Esophagus squamous epithelium (tissue), 5 donors: ENCODE measurements around the gene PRSS56. TPM values are rescaled to one million over a fixed set of nuclear protein-coding genes. Genes with fewer than 3 reads are reported as not detected.

ENCODE experiments used
- DNase-seq: peaks from one replicate; lab custom pipeline; 2025; lab: John Stamatoyannopoulos, UW
- H3K27ac ChIP-seq, 4 donors: fragments of 200-600 bp; sonication (generic); one replicate each; pipeline ENCODE4 v1.5.1; 2016 to 2019; ENCODE audit warnings: mild to moderate bottlenecking in 1 of 4
- H3K27me3 ChIP-seq, 4 donors: fragments of 200-600 bp; sonication (generic); 1 replicate in 3 of 4; 2 replicates in 1 of 4; pipeline versions ENCODE4 v1.5.1 to v1.6.0; 2017 to 2021; ENCODE audit warnings: antibody characterized with exemption in 1 of 4
- H3K36me3 ChIP-seq, 3 donors: fragments of 200-600 bp; sonication (generic); one replicate each; pipeline ENCODE4 v1.5.1; 2016 to 2019
- H3K4me1 ChIP-seq, 3 donors: fragments of 200-600 bp; sonication (generic); one replicate each; pipeline ENCODE4 v1.5.1; 2017 to 2019
- H3K4me3 ChIP-seq, 4 donors: fragments of 200-600 bp; sonication (generic); 1 replicate in 3 of 4; 2 replicates in 1 of 4; pipeline ENCODE4 v1.5.1; 2016 to 2019; ENCODE audit warnings: mild to moderate bottlenecking in 2 of 4, moderate library complexity in 1 of 4
- H3K9me3 ChIP-seq, 3 donors: fragments of 200-600 bp; sonication (generic); one replicate each; pipeline ENCODE4 v1.5.1; 2016 to 2019
- POLR2A ChIP-seq, 4 donors: fragments of 450-650 bp; IDR thresholded peaks; one replicate each; pipeline ENCODE4 v1.6.1; 2017; ENCODE audit warnings: antibody characterized with exemption in 4 of 4, mild to moderate bottlenecking in 4 of 4, moderate library complexity in 3 of 4
- WGBS, 2 donors: methylation state at CpG; one replicate each; pipeline ENCODE4 v1.1.5; 2018; 5-methylcytosine and 5-hydroxymethylcytosine counted together
- intact Hi-C: fragments of 100-400 bp; cut with DNase I; formaldehyde crosslinking; loops from one replicate; pipeline ENCODE4 v1.15.0; 2022
- total RNA-seq, 4 donors: library from RNA; depleted of rRNA; stranded (reverse); fragments of >200 nt; gene quantifications; one replicate each; pipeline ENCODE4 v1.1.0, GENCODE V29; 2016
- TF ChIP-seq, protein P1 (sequence below), 6 experiments: fragments of 450-650 bp in 4 of 6; fragments of 200-600 bp in 2 of 6; sonication (generic) in 2 of 6; IDR thresholded peaks; one replicate each; pipeline ENCODE4 v1.5.1; 2016 to 2019; ENCODE audit warnings: antibody characterized with exemption in 6 of 6, mild to moderate bottlenecking in 4 of 6, moderate library complexity in 4 of 6
- donor health status: DM: yes; HTN: yes; CAD: no.

The PRSS56 gene
- total RNA-seq, 4 donors from 2014 or later, result not detected

DNA sequence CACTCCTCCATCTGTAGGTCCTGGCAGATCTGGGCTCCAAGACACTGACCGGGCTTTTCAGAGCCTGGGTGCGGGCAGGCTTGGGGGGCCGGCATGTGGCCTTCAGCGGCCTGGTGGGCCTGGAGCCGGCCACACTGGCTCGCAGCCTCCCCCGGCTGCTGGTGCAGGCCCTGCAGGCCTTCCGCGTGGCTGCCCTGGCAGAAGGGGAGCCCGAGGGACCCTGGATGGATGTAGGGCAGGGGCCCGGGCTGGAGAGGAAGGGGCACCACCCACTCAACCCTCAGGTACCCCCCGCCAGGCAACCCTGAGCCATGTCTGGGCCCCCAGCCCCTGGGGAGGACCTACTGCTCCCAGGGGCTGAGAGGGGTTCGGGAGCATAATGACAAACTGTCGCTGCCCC, 5.0 kb downstream of the PRSS56 start:
- H3K9me3 ChIP-seq, result no peaks in the 10 kb centered on the region
- TF ChIP-seq, protein P1, sequence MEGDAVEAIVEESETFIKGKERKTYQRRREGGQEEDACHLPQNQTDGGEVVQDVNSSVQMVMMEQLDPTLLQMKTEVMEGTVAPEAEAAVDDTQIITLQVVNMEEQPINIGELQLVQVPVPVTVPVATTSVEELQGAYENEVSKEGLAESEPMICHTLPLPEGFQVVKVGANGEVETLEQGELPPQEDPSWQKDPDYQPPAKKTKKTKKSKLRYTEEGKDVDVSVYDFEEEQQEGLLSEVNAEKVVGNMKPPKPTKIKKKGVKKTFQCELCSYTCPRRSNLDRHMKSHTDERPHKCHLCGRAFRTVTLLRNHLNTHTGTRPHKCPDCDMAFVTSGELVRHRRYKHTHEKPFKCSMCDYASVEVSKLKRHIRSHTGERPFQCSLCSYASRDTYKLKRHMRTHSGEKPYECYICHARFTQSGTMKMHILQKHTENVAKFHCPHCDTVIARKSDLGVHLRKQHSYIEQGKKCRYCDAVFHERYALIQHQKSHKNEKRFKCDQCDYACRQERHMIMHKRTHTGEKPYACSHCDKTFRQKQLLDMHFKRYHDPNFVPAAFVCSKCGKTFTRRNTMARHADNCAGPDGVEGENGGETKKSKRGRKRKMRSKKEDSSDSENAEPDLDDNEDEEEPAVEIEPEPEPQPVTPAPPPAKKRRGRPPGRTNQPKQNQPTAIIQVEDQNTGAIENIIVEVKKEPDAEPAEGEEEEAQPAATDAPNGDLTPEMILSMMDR (IDR thresholded peaks at IDR 0.05), result no peak
- no peak for TF ChIP-seq POLR2A (IDR thresholded peaks at IDR 0.05)
- no peak overlapping the region for H3K27ac ChIP-seq
- no peak for DNase-seq
- no peak overlapping the region for H3K4me3 ChIP-seq
- no peaks in the 10 kb centered on the region for H3K36me3 ChIP-seq
- intact Hi-C loops, result no loop called here
- 60 to 67% methylated on average over 1 to 3 of the region's 14 CpGs for WGBS, 2 donors
- H3K27me3 ChIP-seq, result peaks cover 19 to 88% (median 23%) of the 10 kb centered on the region in 4 donors
- H3K4me1 ChIP-seq, result peaks cover 17 to 39% (median 26%) of the 10 kb centered on the region in 3 donors

DNA sequence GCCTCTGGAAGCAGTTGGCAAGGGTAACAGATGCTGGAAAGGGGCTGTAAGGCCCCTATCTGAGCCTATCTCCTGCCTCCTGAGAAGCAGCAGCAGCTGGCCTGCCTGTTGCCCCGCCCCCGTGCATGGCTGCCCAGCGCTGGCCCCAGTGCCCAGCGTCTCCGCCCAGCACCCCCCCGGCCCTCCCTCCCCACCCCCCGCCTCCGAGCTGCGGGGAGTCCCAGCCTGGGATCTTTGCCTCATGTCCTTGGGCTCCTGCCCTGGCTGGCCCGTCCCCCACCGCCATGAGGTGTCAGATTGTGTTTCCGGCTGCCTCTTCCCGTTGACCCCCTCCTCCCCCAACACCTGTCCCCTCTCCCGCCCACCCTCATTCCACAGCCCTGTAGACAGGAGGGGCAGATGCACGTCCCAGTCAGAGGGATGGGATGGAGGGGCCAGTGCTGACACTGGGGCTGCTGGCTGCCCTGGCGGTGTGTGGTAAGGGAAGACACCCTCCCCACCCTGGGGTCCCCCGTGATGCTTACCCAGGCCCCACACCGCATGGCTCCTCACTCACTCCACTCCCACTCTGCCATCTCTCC, 5.7 kb downstream of the PRSS56 start, which contains the start of gene CHRND:
CHRND (plus strand) TSS at position 370 of the 581 bp plus-strand sequence; CDS start at position 426, 56 bp downstream.
- Histone ChIP-seq H3K27me3 (peaks cover 19 to 81% (median 23%) of the 10 kb centered on the region in 4 donors), H3K4me1 (peaks cover 17 to 39% (median 26%) of the 10 kb centered on the region in 3 donors), H3K4me3 (no peak within 1 kb of the TSS), H3K36me3 (no peaks in the 10 kb centered on the region), H3K27ac (no peak within 1 kb of the TSS), H3K9me3 (no peaks in the 10 kb centered on the region)
- no peak for DNase-seq
- 30 to 43% methylated on average over 2 to 7 of the region's 18 CpGs for WGBS, 2 donors
- no peak for TF ChIP-seq POLR2A (IDR thresholded peaks at IDR 0.05)
- TF ChIP-seq, protein P1 (IDR thresholded peaks at IDR 0.05), result no peak
- intact Hi-C loops, result no loop called here

DNA sequence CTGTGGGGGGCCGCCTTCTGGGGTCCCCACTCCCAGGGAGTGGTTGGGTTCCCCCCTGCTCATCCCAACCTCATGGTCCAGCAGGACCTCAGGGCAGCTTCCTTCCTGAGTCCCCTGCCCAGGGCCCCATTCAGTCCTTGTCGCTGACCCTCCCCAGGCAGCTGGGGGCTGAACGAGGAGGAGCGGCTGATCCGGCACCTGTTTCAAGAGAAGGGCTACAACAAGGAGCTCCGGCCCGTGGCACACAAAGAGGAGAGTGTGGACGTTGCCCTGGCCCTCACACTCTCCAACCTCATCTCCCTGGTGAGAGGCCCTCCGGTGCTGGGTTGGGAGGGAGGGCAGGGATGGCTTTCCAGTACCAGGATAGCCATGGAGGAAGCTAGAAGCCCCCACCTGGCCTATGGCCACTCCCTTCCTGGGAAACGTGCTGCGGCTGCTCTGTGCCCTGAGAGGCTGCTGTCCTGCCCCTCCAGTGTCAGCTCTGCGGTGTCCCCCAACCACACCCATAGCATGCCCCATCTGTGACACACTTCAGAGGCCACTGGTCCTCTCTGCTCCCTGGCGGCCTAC, 6.3 kb downstream of the PRSS56 start:
- TF ChIP-seq, protein P1 (IDR thresholded peaks at IDR 0.05), result no peak
- no peak for TF ChIP-seq POLR2A (IDR thresholded peaks at IDR 0.05)
- intact Hi-C loops, result no loop called here
- H3K36me3 ChIP-seq, result no peaks in the 10 kb centered on the region
- no peak for DNase-seq
- no peaks in the 10 kb centered on the region for H3K9me3 ChIP-seq
- peaks cover 19 to 76% (median 22%) of the 10 kb centered on the region in 4 donors for H3K27me3 ChIP-seq
- no peak overlapping the region for H3K4me3 ChIP-seq
- H3K4me1 ChIP-seq, result peaks cover 17 to 39% (median 26%) of the 10 kb centered on the region in 3 donors
- H3K27ac ChIP-seq, result no peak overlapping the region
- 71% methylated on average over 1 of the region's 13 CpGs; no CpG with 5 or more reads in 1 of the 2 donors for WGBS, 2 donors

DNA sequence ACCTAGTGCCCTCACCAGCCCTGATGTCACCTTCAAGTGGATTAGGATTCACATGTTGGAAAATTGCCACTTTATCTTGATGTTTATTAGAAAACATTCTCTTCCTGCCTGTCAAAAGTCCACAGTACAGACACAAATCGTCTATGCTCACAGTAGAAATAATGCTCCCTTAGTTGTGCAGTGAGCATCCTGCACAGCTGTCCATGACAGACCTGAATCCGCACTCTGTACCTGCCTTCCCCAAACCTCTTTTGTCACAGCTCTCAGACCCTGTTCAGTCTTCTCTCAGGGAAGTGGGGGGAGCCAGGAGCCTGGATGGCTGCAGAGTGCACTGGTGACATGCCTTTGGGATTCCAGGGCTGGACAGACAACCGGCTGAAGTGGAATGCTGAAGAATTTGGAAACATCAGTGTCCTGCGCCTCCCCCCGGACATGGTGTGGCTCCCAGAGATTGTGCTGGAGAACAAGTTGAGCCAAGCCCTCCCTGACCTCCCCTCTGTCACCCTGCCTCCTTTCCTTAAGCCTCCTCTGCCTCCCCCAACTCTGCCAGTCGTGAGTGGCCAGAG, 7.8 kb downstream of the PRSS56 start:
- Histone ChIP-seq H3K9me3 (no peaks in the 10 kb centered on the region), H3K27me3 (peaks cover 12 to 60% (median 15%) of the 10 kb centered on the region in 4 donors), H3K4me1 (peaks cover 12 to 24% (median 13%) of the 10 kb centered on the region in 3 donors), H3K4me3 (no peak overlapping the region), H3K36me3 (no peaks in the 10 kb centered on the region), H3K27ac (no peak overlapping the region)
- no peak for DNase-seq
- TF ChIP-seq, protein P1 (IDR thresholded peaks at IDR 0.05), result no peak
- no peak for TF ChIP-seq POLR2A (IDR thresholded peaks at IDR 0.05)
- intact Hi-C loops, result no loop called here
- 68 to 70% methylated on average over 4 to 6 of the region's 6 CpGs for WGBS, 2 donors
